Measurements from ENCODE around the gene IL36A.

GRCh38 chr2:113039719-113040118 lies 34.5 kb downstream of the IL36A start:
- no peak for TF ChIP-seq CTCF (conservative IDR thresholded peaks at IDR 0.05)
- TF ChIP-seq EZH2 (IDR thresholded peaks at IDR 0.05; ENCODE audit: low read depth): no peak
